Upper lobe of left lung (tissue), 4 donors: Measurements from ENCODE around the gene SLC2A4RG.

ENCODE experiments used
- POLR2A ChIP-seq, 4 donors: fragments of 450-650 bp; IDR thresholded peaks; one replicate each; pipeline ENCODE4 v1.5.1; 2016 to 2017; ENCODE audit warnings: antibody characterized with exemption in 4 of 4, mild to moderate bottlenecking in 2 of 4
- TF ChIP-seq, protein P1 (sequence below), 6 experiments: fragments of 450-650 bp in 4 of 6; fragments of 200-600 bp in 2 of 6; sonication (generic) in 2 of 6; IDR thresholded peaks; one replicate each; pipeline ENCODE4 v1.5.1; 2016 to 2019; ENCODE audit warnings: antibody characterized with exemption in 6 of 6

DNA sequence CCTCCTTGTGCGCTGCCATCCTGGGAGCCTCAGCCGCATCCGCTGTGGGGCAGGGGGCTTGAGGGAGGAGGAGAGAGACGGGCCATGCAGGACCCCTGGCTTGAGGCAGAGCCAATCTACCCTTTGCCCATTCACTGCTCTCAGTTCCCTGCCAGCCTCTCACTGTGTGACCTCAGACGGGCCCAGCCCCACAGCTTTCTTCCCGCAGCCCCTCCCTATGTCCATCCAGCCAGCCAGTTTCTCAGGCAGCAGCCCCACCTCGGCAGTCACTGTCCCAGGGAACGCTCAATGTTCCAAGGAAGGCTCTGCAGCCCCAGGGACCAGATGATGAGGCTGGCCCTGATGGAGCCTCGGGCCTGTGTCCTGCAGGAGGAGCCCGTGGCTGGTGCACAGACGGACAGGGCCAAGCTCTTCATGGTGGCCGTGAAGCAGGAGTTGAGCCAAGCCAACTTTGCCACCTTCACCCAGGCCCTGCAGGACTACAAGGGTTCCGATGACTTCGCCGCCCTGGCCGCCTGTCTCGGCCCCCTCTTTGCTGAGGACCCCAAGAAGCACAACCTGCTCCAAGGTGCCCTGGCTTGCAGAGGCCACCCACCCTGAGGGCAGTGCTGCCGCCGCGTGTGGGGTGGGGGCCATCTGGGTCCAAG is 47.0 kb upstream of the SLC2A4RG start:
- TF ChIP-seq, protein P1, sequence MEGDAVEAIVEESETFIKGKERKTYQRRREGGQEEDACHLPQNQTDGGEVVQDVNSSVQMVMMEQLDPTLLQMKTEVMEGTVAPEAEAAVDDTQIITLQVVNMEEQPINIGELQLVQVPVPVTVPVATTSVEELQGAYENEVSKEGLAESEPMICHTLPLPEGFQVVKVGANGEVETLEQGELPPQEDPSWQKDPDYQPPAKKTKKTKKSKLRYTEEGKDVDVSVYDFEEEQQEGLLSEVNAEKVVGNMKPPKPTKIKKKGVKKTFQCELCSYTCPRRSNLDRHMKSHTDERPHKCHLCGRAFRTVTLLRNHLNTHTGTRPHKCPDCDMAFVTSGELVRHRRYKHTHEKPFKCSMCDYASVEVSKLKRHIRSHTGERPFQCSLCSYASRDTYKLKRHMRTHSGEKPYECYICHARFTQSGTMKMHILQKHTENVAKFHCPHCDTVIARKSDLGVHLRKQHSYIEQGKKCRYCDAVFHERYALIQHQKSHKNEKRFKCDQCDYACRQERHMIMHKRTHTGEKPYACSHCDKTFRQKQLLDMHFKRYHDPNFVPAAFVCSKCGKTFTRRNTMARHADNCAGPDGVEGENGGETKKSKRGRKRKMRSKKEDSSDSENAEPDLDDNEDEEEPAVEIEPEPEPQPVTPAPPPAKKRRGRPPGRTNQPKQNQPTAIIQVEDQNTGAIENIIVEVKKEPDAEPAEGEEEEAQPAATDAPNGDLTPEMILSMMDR (IDR thresholded peaks at IDR 0.05), result no peak
- TF ChIP-seq POLR2A (IDR thresholded peaks at IDR 0.05), result no peak
